ENCODE results near the gene SCP2.

SCP2 gene

DNA sequence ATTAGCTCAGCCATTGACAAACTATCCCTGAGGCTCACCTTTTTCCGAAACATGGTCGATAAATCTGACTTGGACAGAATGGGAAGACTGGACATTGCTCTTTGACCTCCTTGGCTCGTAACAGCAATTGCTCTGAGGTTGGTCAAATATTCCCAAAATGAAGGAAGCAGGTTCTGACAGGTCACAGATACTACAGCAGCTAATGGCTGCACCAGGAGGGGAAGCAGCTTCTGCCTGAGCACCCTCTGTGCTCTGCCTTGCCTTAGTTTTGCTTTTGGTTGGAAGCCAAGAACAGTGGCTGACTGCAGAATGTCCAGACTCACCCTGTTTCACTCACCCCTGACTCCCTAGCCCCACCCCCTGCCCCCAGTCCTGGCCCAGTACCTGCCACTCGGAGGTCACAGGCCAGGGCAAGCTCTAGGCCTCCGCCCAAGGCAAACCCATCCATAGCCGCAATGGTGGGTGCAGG, 20.9 kb upstream of the SCP2 start:
- ChIA-PET POLR2A (interaction anchor here (0.6 to 1.3 kb wide), 2 partner anchors 15 to 271 kb away, joined by 4 to 5 read pairs; partner anchors contain the start of gene ECHDC2), CTCF (interaction anchor here (0.5 to 2.9 kb wide), 8 partner anchors 13 to 280 kb away, joined by 3 to 20 read pairs (median 5); no protein-coding TSS in a partner anchor)
- no peaks in the 10 kb centered on the region for H3K4me1 ChIP-seq (ENCODE audit: control insufficient read depth, insufficient read depth, low read length)

More for the DNA sequence above, 20.9 kb upstream of the SCP2 start:
- Histone ChIP-seq H3K27ac (ENCODE audit: extremely low read depth, low read depth, low read length) (no peak overlapping the region), H3K36me3 (ENCODE audit: control insufficient read depth in 2 of 2, insufficient read depth in 1 of 2, low read length in 2 of 2) (peaks cover 0 to 5% of the 10 kb centered on the region in 2 experiments; a peak in 2 of 3 replicates), H3K9me3 (ENCODE audit: control insufficient read depth, insufficient read depth, low read depth, low read length) (no peaks in the 10 kb centered on the region), H3K4me3 (ENCODE audit: low read depth, low read length) (no peak overlapping the region)
- TF ChIP-seq, protein P1, sequence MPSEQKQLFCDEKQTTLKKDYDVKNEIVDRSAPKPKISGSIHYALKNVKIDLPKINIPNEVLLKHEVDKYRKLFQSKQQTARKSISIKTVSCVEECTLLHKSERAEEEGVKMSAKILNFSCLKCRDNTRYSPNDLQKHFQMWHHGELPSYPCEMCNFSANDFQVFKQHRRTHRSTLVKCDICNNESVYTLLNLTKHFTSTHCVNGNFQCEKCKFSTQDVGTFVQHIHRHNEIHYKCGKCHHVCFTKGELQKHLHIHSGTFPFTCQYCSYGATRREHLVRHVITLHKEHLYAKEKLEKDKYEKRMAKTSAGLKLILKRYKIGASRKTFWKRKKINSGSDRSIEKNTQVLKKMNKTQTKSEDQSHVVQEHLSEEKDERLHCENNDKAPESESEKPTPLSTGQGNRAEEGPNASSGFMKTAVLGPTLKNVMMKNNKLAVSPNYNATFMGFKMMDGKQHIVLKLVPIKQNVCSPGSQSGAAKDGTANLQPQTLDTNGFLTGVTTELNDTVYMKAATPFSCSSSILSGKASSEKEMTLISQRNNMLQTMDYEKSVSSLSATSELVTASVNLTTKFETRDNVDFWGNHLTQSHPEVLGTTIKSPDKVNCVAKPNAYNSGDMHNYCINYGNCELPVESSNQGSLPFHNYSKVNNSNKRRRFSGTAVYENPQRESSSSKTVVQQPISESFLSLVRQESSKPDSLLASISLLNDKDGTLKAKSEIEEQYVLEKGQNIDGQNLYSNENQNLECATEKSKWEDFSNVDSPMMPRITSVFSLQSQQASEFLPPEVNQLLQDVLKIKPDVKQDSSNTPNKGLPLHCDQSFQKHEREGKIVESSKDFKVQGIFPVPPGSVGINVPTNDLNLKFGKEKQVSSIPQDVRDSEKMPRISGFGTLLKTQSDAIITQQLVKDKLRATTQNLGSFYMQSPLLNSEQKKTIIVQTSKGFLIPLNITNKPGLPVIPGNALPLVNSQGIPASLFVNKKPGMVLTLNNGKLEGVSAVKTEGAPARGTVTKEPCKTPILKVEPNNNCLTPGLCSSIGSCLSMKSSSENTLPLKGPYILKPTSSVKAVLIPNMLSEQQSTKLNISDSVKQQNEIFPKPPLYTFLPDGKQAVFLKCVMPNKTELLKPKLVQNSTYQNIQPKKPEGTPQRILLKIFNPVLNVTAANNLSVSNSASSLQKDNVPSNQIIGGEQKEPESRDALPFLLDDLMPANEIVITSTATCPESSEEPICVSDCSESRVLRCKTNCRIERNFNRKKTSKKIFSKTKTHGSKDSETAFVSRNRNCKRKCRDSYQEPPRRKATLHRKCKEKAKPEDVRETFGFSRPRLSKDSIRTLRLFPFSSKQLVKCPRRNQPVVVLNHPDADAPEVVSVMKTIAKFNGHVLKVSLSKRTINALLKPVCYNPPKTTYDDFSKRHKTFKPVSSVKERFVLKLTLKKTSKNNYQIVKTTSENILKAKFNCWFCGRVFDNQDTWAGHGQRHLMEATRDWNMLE (tag by site-specific recombination; conservative IDR thresholded peaks at IDR 0.05; ENCODE audit: low read depth): no peak
- TF ChIP-seq GLI2 (tag by site-specific recombination; IDR thresholded peaks at IDR 0.05; ENCODE audit: borderline replicate concordance, low read depth) (no peak), ZNF354C (tag by site-specific recombination; IDR thresholded peaks at IDR 0.05; ENCODE audit: borderline replicate concordance, low read depth) (no peak), WT1 (tag by site-specific recombination; IDR thresholded peaks at IDR 0.05) (no peak), BCL11B (tag by site-specific recombination; IDR thresholded peaks at IDR 0.05; ENCODE audit: low read depth) (no peak), ZNF48 (tag by site-specific recombination; IDR thresholded peaks at IDR 0.05) (no peak), SP2 (tag by site-specific recombination; IDR thresholded peaks at IDR 0.05) (no peak), ZNF514 (tag by site-specific recombination; IDR thresholded peaks at IDR 0.05) (no peak)
- TF ChIP-seq, protein P2, sequence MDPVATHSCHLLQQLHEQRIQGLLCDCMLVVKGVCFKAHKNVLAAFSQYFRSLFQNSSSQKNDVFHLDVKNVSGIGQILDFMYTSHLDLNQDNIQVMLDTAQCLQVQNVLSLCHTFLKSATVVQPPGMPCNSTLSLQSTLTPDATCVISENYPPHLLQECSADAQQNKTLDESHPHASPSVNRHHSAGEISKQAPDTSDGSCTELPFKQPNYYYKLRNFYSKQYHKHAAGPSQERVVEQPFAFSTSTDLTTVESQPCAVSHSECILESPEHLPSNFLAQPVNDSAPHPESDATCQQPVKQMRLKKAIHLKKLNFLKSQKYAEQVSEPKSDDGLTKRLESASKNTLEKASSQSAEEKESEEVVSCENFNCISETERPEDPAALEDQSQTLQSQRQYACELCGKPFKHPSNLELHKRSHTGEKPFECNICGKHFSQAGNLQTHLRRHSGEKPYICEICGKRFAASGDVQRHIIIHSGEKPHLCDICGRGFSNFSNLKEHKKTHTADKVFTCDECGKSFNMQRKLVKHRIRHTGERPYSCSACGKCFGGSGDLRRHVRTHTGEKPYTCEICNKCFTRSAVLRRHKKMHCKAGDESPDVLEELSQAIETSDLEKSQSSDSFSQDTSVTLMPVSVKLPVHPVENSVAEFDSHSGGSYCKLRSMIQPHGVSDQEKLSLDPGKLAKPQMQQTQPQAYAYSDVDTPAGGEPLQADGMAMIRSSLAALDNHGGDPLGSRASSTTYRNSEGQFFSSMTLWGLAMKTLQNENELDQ (tag by site-specific recombination; IDR thresholded peaks at IDR 0.05; ENCODE audit: low read depth): no peak
- TF ChIP-seq, protein P3, sequence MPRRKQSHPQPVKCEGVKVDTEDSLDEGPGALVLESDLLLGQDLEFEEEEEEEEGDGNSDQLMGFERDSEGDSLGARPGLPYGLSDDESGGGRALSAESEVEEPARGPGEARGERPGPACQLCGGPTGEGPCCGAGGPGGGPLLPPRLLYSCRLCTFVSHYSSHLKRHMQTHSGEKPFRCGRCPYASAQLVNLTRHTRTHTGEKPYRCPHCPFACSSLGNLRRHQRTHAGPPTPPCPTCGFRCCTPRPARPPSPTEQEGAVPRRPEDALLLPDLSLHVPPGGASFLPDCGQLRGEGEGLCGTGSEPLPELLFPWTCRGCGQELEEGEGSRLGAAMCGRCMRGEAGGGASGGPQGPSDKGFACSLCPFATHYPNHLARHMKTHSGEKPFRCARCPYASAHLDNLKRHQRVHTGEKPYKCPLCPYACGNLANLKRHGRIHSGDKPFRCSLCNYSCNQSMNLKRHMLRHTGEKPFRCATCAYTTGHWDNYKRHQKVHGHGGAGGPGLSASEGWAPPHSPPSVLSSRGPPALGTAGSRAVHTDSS (tag by site-specific recombination; IDR thresholded peaks at IDR 0.05): no peak
- TF ChIP-seq, protein P4, sequence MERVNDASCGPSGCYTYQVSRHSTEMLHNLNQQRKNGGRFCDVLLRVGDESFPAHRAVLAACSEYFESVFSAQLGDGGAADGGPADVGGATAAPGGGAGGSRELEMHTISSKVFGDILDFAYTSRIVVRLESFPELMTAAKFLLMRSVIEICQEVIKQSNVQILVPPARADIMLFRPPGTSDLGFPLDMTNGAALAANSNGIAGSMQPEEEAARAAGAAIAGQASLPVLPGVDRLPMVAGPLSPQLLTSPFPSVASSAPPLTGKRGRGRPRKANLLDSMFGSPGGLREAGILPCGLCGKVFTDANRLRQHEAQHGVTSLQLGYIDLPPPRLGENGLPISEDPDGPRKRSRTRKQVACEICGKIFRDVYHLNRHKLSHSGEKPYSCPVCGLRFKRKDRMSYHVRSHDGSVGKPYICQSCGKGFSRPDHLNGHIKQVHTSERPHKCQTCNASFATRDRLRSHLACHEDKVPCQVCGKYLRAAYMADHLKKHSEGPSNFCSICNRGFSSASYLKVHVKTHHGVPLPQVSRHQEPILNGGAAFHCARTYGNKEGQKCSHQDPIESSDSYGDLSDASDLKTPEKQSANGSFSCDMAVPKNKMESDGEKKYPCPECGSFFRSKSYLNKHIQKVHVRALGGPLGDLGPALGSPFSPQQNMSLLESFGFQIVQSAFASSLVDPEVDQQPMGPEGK (tag by site-specific recombination; IDR thresholded peaks at IDR 0.05): no peak
